HEK293 (cell line): ENCODE results near the gene CCNG1.

ENCODE experiments used
- AEBP2 ChIP-seq: fragments of 450-650 bp; formaldehyde crosslinking; IDR thresholded peaks from 2 replicates; pipeline ENCODE4 v1.5.1; 2016; ENCODE audit warnings: missing biosample characterization, missing genetic modification characterization, borderline replicate concordance
- ELK4 ChIP-seq: IDR thresholded peaks from 2 replicates; pipeline ENCODE4 v1.6.1; 2011; ENCODE audit warnings: mild to moderate bottlenecking, low read depth, low read length, borderline replicate concordance
- HOXC10 ChIP-seq: sonication (generic); formaldehyde crosslinking; IDR thresholded peaks from 2 replicates; pipeline ENCODE4 v1.8.1; 2023; ENCODE audit warnings: mild to moderate bottlenecking, missing genetic modification reagents
- HOXD13 ChIP-seq: sonication (generic); formaldehyde crosslinking; IDR thresholded peaks from 2 replicates; pipeline ENCODE4 v1.8.0; 2022; ENCODE audit warnings: missing genetic modification reagents, borderline replicate concordance
- PBX3 ChIP-seq: sonication (generic); formaldehyde crosslinking; IDR thresholded peaks from 2 replicates; pipeline ENCODE4 v1.8.1; 2022; ENCODE audit warnings: mild to moderate bottlenecking, moderate library complexity, missing genetic modification reagents
- PRDM10 ChIP-seq: fragments of 450-650 bp; formaldehyde crosslinking; IDR thresholded peaks from 2 replicates; pipeline ENCODE4 v1.5.1; 2016; ENCODE audit warnings: missing biosample characterization, missing genetic modification characterization
- SCRT2 ChIP-seq: fragments of 450-650 bp; formaldehyde crosslinking; IDR thresholded peaks from 2 replicates; pipeline ENCODE4 v1.5.1; 2016; ENCODE audit warnings: missing biosample characterization, missing genetic modification characterization
- SETDB1 ChIP-seq: IDR thresholded peaks from one replicate; pipeline ENCODE4 v1.6.1; 2017; ENCODE audit warnings: mild to moderate bottlenecking, low read length, moderate library complexity, mixed read lengths; ENCODE audit not compliant: insufficient read length
- ZFP37 ChIP-seq: fragments of 450-650 bp; formaldehyde crosslinking; IDR thresholded peaks from 2 replicates; pipeline ENCODE4 v1.5.1; 2016; ENCODE audit warnings: missing biosample characterization, missing genetic modification characterization
- ZFP41 ChIP-seq: fragments of 450-650 bp; formaldehyde crosslinking; IDR thresholded peaks from 2 replicates; pipeline ENCODE4 v1.5.1; 2016; ENCODE audit warnings: missing biosample characterization, missing genetic modification characterization, borderline replicate concordance
- ZNF155 ChIP-seq: fragments of 450-650 bp; formaldehyde crosslinking; IDR thresholded peaks from 2 replicates; pipeline ENCODE4 v1.5.1; 2016; ENCODE audit warnings: missing biosample characterization, missing genetic modification characterization
- ZNF174 ChIP-seq: fragments of 450-650 bp; formaldehyde crosslinking; IDR thresholded peaks from 2 replicates; pipeline ENCODE4 v1.5.0; 2017; ENCODE audit warnings: missing biosample characterization, mild to moderate bottlenecking, missing genetic modification characterization
- ZNF214 ChIP-seq: fragments of 450-650 bp; formaldehyde crosslinking; IDR thresholded peaks from 2 replicates; pipeline ENCODE4 v1.5.1; 2017; ENCODE audit warnings: missing biosample characterization, mild to moderate bottlenecking, missing genetic modification characterization, borderline replicate concordance
- ZNF221 ChIP-seq: fragments of 450-650 bp; formaldehyde crosslinking; IDR thresholded peaks from 2 replicates; pipeline ENCODE4 v1.5.1; 2017; ENCODE audit warnings: missing biosample characterization, missing genetic modification characterization, borderline replicate concordance
- ZNF239 ChIP-seq: fragments of 450-650 bp; formaldehyde crosslinking; IDR thresholded peaks from 2 replicates; pipeline ENCODE4 v1.5.1; 2016; ENCODE audit warnings: missing biosample characterization, missing genetic modification characterization
- ZNF280D ChIP-seq: fragments of 450-650 bp; formaldehyde crosslinking; IDR thresholded peaks from 2 replicates; pipeline ENCODE4 v1.5.1; 2016; ENCODE audit warnings: missing biosample characterization, missing genetic modification characterization
- ZNF341 ChIP-seq: fragments of 450-650 bp; formaldehyde crosslinking; IDR thresholded peaks from 2 replicates; pipeline ENCODE4; 2016; ENCODE audit warnings: low read depth, missing biosample characterization, missing genetic modification characterization
- ZNF354C ChIP-seq: fragments of 450-650 bp; formaldehyde crosslinking; IDR thresholded peaks from 2 replicates; pipeline ENCODE4 v1.5.1; 2016; ENCODE audit warnings: missing biosample characterization, missing genetic modification characterization, low read depth, borderline replicate concordance
- ZNF37A ChIP-seq: fragments of 450-650 bp; IDR thresholded peaks from 2 replicates; pipeline ENCODE4 v1.5.1; 2018; ENCODE audit warnings: missing biosample characterization, missing genetic modification characterization
- ZNF433 ChIP-seq: fragments of 450-650 bp; formaldehyde crosslinking; IDR thresholded peaks from 2 replicates; pipeline ENCODE4 v1.5.1; 2016; ENCODE audit warnings: missing biosample characterization, missing genetic modification characterization, low read depth
- ZNF544 ChIP-seq: fragments of 450-650 bp; formaldehyde crosslinking; IDR thresholded peaks from 2 replicates; pipeline ENCODE4 v1.5.0; 2017; ENCODE audit warnings: missing biosample characterization, missing genetic modification characterization
- ZNF548 ChIP-seq: fragments of 450-650 bp; formaldehyde crosslinking; IDR thresholded peaks from 2 replicates; pipeline ENCODE4 v1.5.1; 2016; ENCODE audit warnings: missing biosample characterization, missing genetic modification characterization
- ZNF596 ChIP-seq: fragments of 450-650 bp; IDR thresholded peaks from 2 replicates; pipeline ENCODE4 v1.5.0; 2018; ENCODE audit warnings: missing biosample characterization, mild to moderate bottlenecking, missing genetic modification characterization, moderate library complexity
- ZNF624 ChIP-seq: fragments of 450-650 bp; formaldehyde crosslinking; IDR thresholded peaks from 2 replicates; pipeline ENCODE4 v1.5.1; 2017; ENCODE audit warnings: missing biosample characterization, missing genetic modification characterization
- ZNF639 ChIP-seq: fragments of 450-650 bp; formaldehyde crosslinking; IDR thresholded peaks from 2 replicates; pipeline ENCODE4 v1.5.1; 2016; ENCODE audit warnings: missing biosample characterization, missing genetic modification characterization
- ZNF701 ChIP-seq: fragments of 450-650 bp; formaldehyde crosslinking; IDR thresholded peaks from 2 replicates; pipeline ENCODE4 v1.5.1; 2016; ENCODE audit warnings: missing biosample characterization, missing genetic modification characterization
- ZSCAN5A ChIP-seq: fragments of 450-650 bp; formaldehyde crosslinking; IDR thresholded peaks from 2 replicates; pipeline ENCODE4 v1.5.1; 2016; ENCODE audit warnings: missing biosample characterization, missing genetic modification characterization

The CCNG1 gene

GRCh38 chr5:163460562-163461171 is 23.3 kb downstream of the CCNG1 start, which contains the start of gene HMMR (continued):
- TF ChIP-seq HOXC10 (CRISPR knock-in tag) (no peak), ZNF701 (tag by site-specific recombination) (no peak), ZNF639 (tag by site-specific recombination) (no peak), ZFP41 (tag by site-specific recombination) (no peak), ZNF433 (no peak), SETDB1 (no peak), HOXD13 (CRISPR knock-in tag) (no peak), ZNF624 (no peak), ZNF596 (no peak), ZNF354C (tag by site-specific recombination) (no peak), ZSCAN5A (tag by site-specific recombination) (no peak), ZNF341 (tag by site-specific recombination) (no peak), ZNF280D (no peak), ZFP37 (no peak), PBX3 (CRISPR knock-in tag) (no peak), ELK4 (no peak), ZNF155 (tag by site-specific recombination) (no peak), ZNF174 (tag by site-specific recombination) (no peak), ZNF239 (tag by site-specific recombination) (no peak), AEBP2 (tag by site-specific recombination) (no peak), ZNF37A (tag by site-specific recombination) (no peak), SCRT2 (no peak), ZNF221 (no peak), ZNF548 (tag by site-specific recombination) (no peak), ZNF544 (tag by site-specific recombination) (no peak), PRDM10 (tag by site-specific recombination) (0 out of 2 replicates have a peak, but pooled peaks have one; percentile 8), ZNF214 (no peak)
